Measurements from ENCODE around the gene NR3C2.

NR3C2 gene

DNA sequence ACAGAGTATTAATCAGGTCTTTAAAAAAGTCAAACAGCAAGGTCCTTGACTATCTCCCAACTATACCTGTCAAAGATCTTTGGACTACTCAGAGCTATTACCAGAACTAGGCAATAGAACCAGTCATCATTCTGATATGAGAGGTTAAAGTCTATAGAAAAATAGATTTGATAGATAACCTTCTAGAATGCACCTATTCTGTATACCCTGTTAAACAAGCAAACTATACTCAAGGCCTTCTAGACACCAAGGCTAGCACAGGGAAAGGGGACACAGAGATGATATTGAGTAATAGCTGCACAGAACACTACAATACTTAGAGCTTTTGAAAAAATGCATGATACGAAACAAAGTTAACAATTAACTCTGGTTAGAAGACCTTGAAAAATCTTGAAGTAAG is 149.5 kb downstream of the NR3C2 start:
- H3K27me3 Mint-ChIP-seq, result no peaks in the 10 kb centered on the region
- H3K9me3 Mint-ChIP-seq, result no peaks in the 10 kb centered on the region
- no peak for DNase-seq
- H3K27ac Mint-ChIP-seq, result no peak overlapping the region
- no peaks in the 10 kb centered on the region for H3K36me3 Mint-ChIP-seq (ENCODE audit: low read depth)
- H3K4me3 Mint-ChIP-seq, result no peak overlapping the region
- H3K4me1 Mint-ChIP-seq (ENCODE audit: low read depth), result peaks cover 56% of the 10 kb centered on the region

DNA sequence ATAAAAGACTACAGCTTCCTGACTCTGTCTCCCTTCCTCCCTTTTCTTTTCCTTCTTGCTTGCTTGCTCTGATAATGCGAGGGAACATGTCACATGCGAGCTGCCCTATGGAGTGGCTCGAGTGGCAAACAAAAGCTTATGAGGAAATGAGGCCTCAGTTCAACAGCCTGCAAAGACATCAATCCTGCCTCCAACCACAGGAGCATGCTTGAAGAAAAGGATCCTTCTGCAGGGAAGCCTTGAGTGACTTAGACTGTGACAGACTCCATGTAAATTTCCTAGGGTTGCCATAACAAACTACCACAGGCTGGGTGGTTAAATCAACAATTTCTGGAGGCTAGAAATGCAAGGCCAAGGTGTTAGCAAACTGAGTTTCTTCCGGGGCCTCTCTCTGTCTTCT is 152.5 kb downstream of the NR3C2 start:
- no peak for DNase-seq
- Mint-ChIP-seq H3K27me3 (no peaks in the 10 kb centered on the region), H3K4me1 (ENCODE audit: low read depth) (peaks cover 54% of the 10 kb centered on the region), H3K9me3 (no peaks in the 10 kb centered on the region), H3K27ac (no peak overlapping the region), H3K36me3 (ENCODE audit: low read depth) (no peaks in the 10 kb centered on the region), H3K4me3 (no peak overlapping the region)

DNA sequence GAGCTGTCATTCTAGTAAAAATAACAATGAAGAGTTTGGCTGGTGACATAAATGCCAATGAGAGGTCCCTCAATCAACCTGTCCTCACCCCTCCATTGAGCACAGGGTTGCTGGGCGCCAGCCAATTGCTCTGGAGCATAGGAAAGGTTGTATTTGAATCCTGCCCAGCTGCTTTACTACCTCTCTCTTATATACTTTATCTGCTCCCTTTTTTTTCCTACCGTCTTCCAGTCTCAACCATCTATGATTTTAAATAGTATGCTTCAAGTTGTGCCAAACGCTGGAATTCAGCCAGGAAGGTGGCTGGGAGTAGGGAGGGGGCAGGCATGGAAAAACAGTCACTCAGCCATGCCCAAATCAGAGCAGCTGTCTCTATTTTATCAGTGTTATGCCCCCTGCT is 153.8 kb downstream of the NR3C2 start:
- Mint-ChIP-seq H3K4me3 (no peak overlapping the region), H3K27me3 (no peaks in the 10 kb centered on the region), H3K36me3 (ENCODE audit: low read depth) (no peaks in the 10 kb centered on the region), H3K27ac (no peak overlapping the region), H3K4me1 (ENCODE audit: low read depth) (peaks cover 52% of the 10 kb centered on the region), H3K9me3 (no peaks in the 10 kb centered on the region)
- DNase-seq, result no peak

DNA sequence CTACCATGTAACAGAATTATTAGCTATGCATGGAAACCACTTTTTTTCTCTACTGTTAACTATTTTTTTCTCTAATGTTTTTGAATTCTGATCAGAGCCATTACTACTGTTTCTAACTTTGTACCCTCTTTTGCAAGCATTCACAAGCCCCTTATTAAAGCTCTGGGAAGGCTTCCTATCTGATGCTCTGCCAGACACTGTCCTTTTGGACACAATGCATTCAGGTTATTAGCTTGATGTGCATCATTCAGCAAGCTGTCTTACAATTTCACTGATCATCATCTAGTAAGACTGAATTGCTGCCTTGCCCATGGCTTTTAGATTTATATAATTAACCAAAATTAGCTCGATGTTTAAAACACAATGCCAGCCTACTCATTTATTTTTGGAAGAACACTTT is 155.1 kb downstream of the NR3C2 start:
- Mint-ChIP-seq H3K27me3 (no peaks in the 10 kb centered on the region), H3K4me3 (no peak overlapping the region), H3K27ac (no peak overlapping the region), H3K9me3 (no peaks in the 10 kb centered on the region), H3K4me1 (ENCODE audit: low read depth) (peaks cover 48% of the 10 kb centered on the region), H3K36me3 (ENCODE audit: low read depth) (no peaks in the 10 kb centered on the region)
- no peak for DNase-seq

DNA sequence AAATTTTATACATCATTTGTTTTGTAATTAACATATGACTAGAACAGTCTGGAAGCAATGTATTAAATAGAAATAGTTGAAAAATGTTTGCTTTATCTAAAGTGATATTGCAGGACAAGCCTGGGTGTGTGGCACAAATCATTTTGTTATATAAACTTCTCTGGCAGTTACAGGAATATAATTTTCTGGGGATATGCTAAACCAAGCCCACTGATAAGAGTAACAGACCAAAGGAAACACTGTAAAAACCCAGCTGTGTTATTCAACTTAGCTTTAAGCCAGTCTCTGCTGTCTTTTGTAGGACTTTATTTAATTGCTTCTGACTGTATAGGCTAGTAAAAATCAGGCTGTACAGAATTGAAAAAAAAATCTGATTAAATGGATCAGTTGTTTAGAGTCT is 156.2 kb downstream of the NR3C2 start:
- Mint-ChIP-seq H3K27ac (no peak overlapping the region), H3K9me3 (no peaks in the 10 kb centered on the region), H3K27me3 (no peaks in the 10 kb centered on the region), H3K4me3 (no peak overlapping the region), H3K4me1 (ENCODE audit: low read depth) (peaks cover 46% of the 10 kb centered on the region), H3K36me3 (ENCODE audit: low read depth) (no peaks in the 10 kb centered on the region)
- no peak for DNase-seq

DNA sequence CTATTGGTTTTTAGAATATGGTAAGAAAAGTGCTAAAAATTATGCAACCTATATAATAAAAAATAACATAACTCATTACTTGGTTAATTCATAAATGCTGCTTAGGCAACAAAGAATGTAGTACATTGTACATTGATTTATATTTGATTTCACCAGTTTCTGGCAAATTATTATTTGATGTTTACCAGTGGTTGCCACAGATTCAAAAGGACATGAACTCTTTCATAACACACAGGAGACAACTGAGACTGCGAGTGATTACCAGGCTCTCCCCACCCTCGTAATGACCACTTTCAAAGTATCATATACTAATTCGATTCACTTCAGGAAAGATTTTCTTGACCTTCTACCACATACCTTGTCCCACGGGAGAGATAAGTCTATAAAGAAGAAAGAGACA is 158.5 kb downstream of the NR3C2 start:
- DNase-seq, result no peak
- H3K36me3 Mint-ChIP-seq (ENCODE audit: low read depth), result no peaks in the 10 kb centered on the region
- no peak overlapping the region for H3K4me3 Mint-ChIP-seq
- H3K27me3 Mint-ChIP-seq, result no peaks in the 10 kb centered on the region
- H3K9me3 Mint-ChIP-seq, result no peaks in the 10 kb centered on the region
- no peak overlapping the region for H3K27ac Mint-ChIP-seq
- H3K4me1 Mint-ChIP-seq (ENCODE audit: low read depth), result peaks cover 34% of the 10 kb centered on the region

DNA sequence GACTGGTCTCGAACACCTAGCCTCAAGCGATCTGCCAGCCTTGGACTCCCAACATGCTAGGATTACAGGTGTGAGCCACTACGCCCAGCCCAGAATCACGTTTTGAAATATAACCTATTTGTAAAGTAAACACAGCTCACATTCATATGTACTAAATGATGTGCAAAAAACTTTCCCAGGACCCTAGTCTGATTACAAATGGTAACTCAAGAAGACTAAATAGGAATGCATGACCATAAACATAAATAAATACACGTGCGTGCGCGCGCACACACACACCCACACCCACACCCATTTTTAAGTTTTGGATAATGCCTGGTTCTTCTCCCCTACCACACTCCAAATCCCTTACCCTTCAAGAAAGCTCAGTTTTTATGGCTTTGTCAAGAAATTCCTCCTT is 163.9 kb downstream of the NR3C2 start:
- peaks cover 28% of the 10 kb centered on the region for H3K4me1 Mint-ChIP-seq (ENCODE audit: low read depth)

DNA sequence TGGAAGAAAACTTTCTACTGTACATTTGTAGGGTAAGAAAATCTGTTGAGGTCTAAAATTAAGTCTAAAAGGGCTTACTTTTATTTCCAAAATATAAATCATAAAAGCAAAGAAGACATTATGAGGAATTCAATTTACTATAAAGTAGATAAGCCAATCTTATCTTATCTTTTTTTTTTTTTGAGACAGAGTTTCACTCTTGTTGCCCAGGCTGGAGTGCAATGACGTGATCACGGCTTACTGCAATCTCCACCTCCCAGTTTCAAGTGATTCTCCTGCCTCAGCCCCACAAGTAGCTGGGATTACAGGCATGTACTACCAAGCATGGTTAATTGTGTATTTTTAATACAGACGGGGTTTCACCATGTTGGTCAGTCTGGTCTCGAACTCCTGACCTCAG is 166.9 kb downstream of the NR3C2 start:
- Mint-ChIP-seq H3K4me1 (ENCODE audit: low read depth) (peaks cover 36% of the 10 kb centered on the region), H3K4me3 (no peak overlapping the region), H3K27ac (no peak overlapping the region), H3K9me3 (no peaks in the 10 kb centered on the region), H3K27me3 (no peaks in the 10 kb centered on the region), H3K36me3 (ENCODE audit: low read depth) (no peaks in the 10 kb centered on the region)
- DNase-seq, result no peak

More for the DNA sequence above, 163.9 kb downstream of the NR3C2 start:
- Mint-ChIP-seq H3K4me3 (no peak overlapping the region), H3K36me3 (ENCODE audit: low read depth) (no peaks in the 10 kb centered on the region), H3K27me3 (no peaks in the 10 kb centered on the region), H3K9me3 (no peaks in the 10 kb centered on the region), H3K27ac (no peak overlapping the region)
- no peak for DNase-seq

DNA sequence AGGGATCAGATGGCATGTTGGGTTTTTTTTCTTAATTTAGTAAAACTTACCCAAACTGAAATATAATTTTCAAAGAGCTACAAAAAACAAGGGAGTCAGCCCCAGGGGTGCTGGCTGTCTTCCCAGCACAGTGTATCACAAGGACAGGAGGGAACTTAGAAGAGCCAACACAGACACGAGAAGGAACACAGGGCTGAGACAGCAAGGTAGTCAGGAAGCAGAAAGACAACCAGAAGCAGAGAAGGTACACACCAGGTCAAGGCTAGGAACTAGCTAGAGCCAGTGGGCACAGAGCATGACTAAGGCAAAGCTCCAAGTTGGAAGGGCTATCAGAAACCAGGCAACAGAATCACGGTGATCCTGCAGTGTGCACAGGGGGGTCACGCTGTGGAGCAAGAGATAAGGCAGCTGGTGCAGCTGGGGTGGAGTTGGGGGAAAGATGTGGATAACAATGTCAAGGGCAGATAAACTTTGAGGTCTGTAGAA is 168.7 kb downstream of the NR3C2 start:
- H3K27me3 Mint-ChIP-seq, result no peaks in the 10 kb centered on the region
- peaks cover 32% of the 10 kb centered on the region for H3K4me1 Mint-ChIP-seq (ENCODE audit: low read depth)
- DNase-seq, result no peak
- no peaks in the 10 kb centered on the region for H3K36me3 Mint-ChIP-seq (ENCODE audit: low read depth)
- no peaks in the 10 kb centered on the region for H3K9me3 Mint-ChIP-seq
- no peak overlapping the region for H3K27ac Mint-ChIP-seq
- H3K4me3 Mint-ChIP-seq, result no peak overlapping the region

DNA sequence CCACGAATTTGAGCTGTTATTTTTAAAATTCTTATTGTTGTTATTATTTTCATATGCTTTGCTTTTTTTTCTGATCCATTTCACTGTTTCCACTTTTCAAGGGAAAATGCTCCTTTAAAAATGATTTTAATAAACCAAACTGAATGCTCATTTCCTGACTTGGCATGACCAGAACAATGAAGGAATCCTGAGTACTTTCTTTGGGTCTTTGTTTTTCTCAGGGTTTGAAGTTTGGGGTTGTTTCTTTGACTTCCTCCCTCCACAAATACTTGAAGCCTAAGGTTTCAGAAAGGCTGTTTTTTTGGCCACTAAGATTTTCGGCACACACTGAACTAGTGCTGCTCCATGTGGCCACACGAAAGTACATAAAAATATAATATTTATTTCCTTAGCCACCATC is 171.0 kb downstream of the NR3C2 start:
- DNase-seq, result no peak
- Mint-ChIP-seq H3K4me3 (no peak overlapping the region), H3K4me1 (ENCODE audit: low read depth) (peaks cover 24% of the 10 kb centered on the region), H3K27me3 (no peaks in the 10 kb centered on the region), H3K27ac (no peak overlapping the region), H3K9me3 (no peaks in the 10 kb centered on the region), H3K36me3 (ENCODE audit: low read depth) (no peaks in the 10 kb centered on the region)

DNA sequence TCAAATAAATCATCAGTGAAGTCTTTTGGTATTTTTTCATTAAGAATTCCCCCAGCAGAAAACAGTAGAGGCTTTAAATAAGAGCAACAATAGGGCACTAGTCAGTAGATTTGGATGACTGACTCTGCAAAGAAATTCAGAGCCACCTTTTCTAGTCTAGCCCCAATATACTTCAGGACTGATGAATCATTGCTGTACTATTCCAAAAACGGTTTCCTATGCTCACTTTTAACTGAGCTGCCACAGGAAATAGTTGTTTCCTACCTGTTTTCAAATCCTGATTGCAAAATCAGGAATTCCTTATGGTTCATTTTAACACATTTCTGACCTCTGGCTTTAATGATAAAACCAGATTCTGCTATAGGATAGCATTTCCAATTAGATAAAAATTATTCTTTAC is 171.6 kb downstream of the NR3C2 start:
- Mint-ChIP-seq H3K36me3 (ENCODE audit: low read depth) (no peaks in the 10 kb centered on the region), H3K4me3 (no peak overlapping the region), H3K4me1 (ENCODE audit: low read depth) (peaks cover 25% of the 10 kb centered on the region), H3K9me3 (no peaks in the 10 kb centered on the region), H3K27ac (no peak overlapping the region), H3K27me3 (no peaks in the 10 kb centered on the region)
- DNase-seq, result no peak

DNA sequence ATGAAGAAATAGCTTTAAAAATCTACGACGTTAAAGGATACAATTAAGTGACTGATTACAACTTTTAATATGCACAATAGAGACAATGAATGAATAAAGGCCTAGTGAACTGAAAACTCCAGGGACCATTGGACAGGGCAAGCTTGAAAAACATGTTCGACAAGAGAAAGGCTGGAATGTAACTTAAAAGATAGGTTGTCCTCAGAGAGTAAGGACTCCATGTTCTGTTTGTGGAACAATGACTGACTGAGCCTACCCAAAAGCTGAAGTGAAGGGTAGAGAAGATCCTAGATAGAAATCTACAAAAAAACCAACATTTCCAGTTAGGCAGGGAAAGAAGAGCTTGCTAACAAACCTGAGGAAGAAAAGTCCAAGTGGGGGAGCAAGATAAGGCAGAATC is 173.4 kb downstream of the NR3C2 start:
- Mint-ChIP-seq H3K27ac (no peak overlapping the region), H3K4me3 (no peak overlapping the region), H3K27me3 (no peaks in the 10 kb centered on the region), H3K9me3 (no peaks in the 10 kb centered on the region), H3K36me3 (ENCODE audit: low read depth) (no peaks in the 10 kb centered on the region), H3K4me1 (ENCODE audit: low read depth) (peaks cover 23% of the 10 kb centered on the region)
- no peak for DNase-seq

DNA sequence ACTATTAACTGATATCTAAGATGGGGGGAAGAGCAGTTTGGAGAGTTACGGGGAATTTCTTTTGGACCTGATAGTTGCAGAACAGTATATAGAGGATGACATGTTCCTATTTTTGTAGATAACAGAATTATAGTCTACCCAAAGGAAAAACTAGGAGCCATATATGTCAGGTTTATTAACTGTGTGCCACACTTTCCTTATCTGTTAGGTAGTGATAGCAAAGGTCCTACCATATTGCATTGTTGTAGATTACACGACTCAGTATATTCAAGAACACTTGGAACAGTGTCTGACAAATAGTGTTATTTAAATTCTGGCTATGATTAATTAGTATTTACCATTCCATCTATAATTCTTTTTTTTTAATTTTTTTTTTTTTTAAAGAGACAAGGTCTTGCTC is 175.3 kb downstream of the NR3C2 start:
- H3K4me1 Mint-ChIP-seq (ENCODE audit: low read depth), result peaks cover 18% of the 10 kb centered on the region
- H3K27ac Mint-ChIP-seq, result no peak overlapping the region
- H3K27me3 Mint-ChIP-seq, result no peaks in the 10 kb centered on the region
- H3K36me3 Mint-ChIP-seq (ENCODE audit: low read depth), result peaks cover 3% of the 10 kb centered on the region
- no peaks in the 10 kb centered on the region for H3K9me3 Mint-ChIP-seq
- no peak overlapping the region for H3K4me3 Mint-ChIP-seq
- DNase-seq, result no peak

DNA sequence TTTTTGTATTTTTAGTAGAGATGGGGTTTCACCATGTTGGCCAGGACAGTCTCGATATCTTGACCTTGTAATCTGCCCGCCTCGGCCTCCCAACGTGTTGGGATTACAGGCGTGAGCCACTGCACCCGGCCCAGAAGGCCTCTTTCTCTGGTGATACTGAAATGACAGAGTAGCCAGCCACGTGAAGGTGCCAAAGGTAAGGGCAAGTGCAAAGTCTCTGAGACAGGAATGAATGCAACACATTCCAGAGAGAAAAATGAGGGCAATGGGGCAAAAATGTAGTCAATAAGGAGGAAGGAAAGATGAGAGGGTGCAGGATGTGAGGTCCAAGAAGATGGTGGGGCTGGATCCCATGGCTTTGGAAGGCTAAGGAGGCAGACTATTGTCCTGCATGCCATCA is 176.0 kb downstream of the NR3C2 start:
- peaks cover 5% of the 10 kb centered on the region for H3K36me3 Mint-ChIP-seq (ENCODE audit: low read depth)
- no peak overlapping the region for H3K4me3 Mint-ChIP-seq
- no peak overlapping the region for H3K27ac Mint-ChIP-seq
- H3K27me3 Mint-ChIP-seq, result no peaks in the 10 kb centered on the region
- peaks cover 15% of the 10 kb centered on the region for H3K4me1 Mint-ChIP-seq (ENCODE audit: low read depth)
- H3K9me3 Mint-ChIP-seq, result peaks cover 3% of the 10 kb centered on the region
- no peak for DNase-seq

DNA sequence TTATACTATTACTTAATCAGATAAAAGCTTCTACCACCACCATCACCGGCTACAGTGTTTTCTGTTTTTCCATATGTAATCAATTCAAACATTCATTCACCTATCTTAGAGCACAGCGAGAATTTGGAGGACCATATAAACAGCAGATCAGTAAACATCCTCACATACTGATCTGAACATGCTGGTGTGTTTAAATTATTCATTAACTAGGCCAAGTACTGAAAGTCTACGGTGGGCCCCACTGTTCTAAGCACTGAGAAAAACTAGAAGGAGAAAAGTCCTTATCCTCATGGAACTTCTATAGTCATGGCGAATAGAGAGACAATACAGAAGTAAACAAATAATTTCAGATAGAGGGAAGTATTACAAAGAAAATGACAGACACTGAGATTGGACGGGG is 176.6 kb downstream of the NR3C2 start:
- Mint-ChIP-seq H3K4me1 (ENCODE audit: low read depth) (peaks cover 12% of the 10 kb centered on the region), H3K9me3 (peaks cover 4% of the 10 kb centered on the region), H3K4me3 (no peak overlapping the region), H3K27me3 (no peaks in the 10 kb centered on the region), H3K27ac (no peak overlapping the region), H3K36me3 (ENCODE audit: low read depth) (peaks cover 6% of the 10 kb centered on the region)
- DNase-seq, result no peak

DNA sequence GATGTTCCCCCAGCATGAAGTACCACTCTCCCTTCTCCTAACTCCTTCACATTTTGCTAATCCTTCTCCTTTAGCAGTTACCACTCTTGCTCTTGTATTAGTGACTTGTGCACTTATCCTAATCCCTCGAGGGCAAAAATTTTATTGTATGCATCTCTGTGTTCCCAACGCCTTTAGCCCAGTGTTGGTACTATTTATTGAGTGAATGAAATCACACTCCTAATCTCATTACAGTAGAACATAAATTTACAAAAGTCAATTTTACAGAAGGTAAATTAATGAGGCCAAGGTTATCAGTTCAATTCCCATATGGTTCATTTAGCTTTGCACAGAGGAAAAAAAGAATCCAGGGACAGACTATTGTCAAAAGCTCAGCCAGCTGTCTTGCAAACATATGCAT is 178.4 kb downstream of the NR3C2 start:
- Mint-ChIP-seq H3K36me3 (ENCODE audit: low read depth) (peaks cover 16% of the 10 kb centered on the region), H3K4me3 (no peak overlapping the region), H3K9me3 (peaks cover 4% of the 10 kb centered on the region), H3K4me1 (ENCODE audit: low read depth) (peaks cover 16% of the 10 kb centered on the region), H3K27me3 (no peaks in the 10 kb centered on the region), H3K27ac (no peak overlapping the region)
- no peak for DNase-seq
